PFSK-1 (cell line): ENCODE data around the gene PROK1.

Experiments used
- FOXP2 ChIP-seq: optimal IDR thresholded peaks from 2 replicates; pipeline ENCODE3; 2011; ENCODE audit warnings: borderline replicate concordance, control low read depth, inconsistent platforms; ENCODE audit not compliant: insufficient read depth; ENCODE audit errors: extremely low read length, extremely low read depth
- POLR2AphosphoS5 ChIP-seq: IDR thresholded peaks from 2 replicates; pipeline ENCODE4 v1.6.1; 2012; ENCODE audit warnings: low read depth, mild to moderate bottlenecking, control low read depth, low read length, moderate library complexity
- SIN3A ChIP-seq: IDR thresholded peaks from 2 replicates; pipeline ENCODE4 v1.6.1; 2012; ENCODE audit warnings: mild to moderate bottlenecking, low read length, moderate library complexity, borderline replicate concordance; ENCODE audit not compliant: insufficient read depth
- TAF1 ChIP-seq: IDR thresholded peaks from 2 replicates; pipeline ENCODE4 v1.6.1; 2012; ENCODE audit warnings: low read length, control low read depth, borderline replicate concordance; ENCODE audit not compliant: insufficient read depth
- TF ChIP-seq, protein P1 (sequence below), 2 experiments: IDR thresholded peaks; 2 replicates each; pipeline versions ENCODE4 v1.6.1 to v1.8.0; 2011 to 2012; ENCODE audit warnings: low read depth in 2 of 2, low read length in 2 of 2, control low read depth in 1 of 2, inconsistent platforms in 1 of 2, mild to moderate bottlenecking in 1 of 2, moderate library complexity in 1 of 2; ENCODE audit not compliant: insufficient read depth in 1 of 2

The PROK1 gene

DNA sequence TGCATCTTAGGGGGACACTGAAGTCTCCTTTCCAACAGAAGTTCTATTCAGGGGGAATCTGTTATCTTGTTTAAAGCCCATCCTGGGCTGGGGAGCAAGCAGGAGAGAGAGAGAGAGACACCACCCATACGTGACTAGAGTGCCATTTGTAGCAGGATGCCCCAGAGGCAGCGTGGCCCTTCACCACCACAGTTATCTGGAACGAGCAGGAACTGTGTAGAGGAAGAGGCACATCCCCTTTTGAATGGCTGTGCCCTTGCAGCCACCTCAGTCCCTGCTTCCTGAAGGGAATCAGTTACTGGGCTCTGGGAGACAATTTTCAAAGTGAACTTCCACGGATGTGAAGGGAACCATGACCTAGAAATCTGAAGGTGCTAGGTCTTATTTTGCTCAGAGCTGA lies 24.1 kb upstream of the PROK1 start:
- TF ChIP-seq, protein P1, sequence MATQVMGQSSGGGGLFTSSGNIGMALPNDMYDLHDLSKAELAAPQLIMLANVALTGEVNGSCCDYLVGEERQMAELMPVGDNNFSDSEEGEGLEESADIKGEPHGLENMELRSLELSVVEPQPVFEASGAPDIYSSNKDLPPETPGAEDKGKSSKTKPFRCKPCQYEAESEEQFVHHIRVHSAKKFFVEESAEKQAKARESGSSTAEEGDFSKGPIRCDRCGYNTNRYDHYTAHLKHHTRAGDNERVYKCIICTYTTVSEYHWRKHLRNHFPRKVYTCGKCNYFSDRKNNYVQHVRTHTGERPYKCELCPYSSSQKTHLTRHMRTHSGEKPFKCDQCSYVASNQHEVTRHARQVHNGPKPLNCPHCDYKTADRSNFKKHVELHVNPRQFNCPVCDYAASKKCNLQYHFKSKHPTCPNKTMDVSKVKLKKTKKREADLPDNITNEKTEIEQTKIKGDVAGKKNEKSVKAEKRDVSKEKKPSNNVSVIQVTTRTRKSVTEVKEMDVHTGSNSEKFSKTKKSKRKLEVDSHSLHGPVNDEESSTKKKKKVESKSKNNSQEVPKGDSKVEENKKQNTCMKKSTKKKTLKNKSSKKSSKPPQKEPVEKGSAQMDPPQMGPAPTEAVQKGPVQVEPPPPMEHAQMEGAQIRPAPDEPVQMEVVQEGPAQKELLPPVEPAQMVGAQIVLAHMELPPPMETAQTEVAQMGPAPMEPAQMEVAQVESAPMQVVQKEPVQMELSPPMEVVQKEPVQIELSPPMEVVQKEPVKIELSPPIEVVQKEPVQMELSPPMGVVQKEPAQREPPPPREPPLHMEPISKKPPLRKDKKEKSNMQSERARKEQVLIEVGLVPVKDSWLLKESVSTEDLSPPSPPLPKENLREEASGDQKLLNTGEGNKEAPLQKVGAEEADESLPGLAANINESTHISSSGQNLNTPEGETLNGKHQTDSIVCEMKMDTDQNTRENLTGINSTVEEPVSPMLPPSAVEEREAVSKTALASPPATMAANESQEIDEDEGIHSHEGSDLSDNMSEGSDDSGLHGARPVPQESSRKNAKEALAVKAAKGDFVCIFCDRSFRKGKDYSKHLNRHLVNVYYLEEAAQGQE (IDR thresholded peaks at IDR 0.05; ENCODE audit: insufficient read depth in 1 of 2, low read depth in 2 of 2, low read length in 2 of 2), result no peak
- no peak for TF ChIP-seq FOXP2
- no peak for TF ChIP-seq POLR2AphosphoS5
- no peak for TF ChIP-seq TAF1
- TF ChIP-seq SIN3A, result no peak

DNA sequence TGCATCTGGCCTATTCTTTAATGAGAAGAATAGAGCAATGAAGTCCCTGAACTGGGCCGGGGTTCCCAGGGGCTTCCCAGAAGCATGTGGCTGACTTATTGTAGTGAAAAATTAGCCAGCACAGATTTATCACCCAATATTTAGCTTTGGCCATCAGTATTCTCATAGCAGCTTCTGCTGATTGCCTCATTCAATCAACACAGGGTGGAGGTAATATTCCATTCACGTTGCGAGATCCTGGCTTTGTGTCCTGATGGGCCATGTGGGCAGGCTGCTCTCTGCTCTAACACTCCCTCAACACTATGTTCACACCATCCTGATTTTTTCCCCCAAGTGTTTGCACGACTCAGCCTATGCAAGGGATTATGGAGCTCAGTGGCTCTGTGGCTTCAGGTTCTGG lies 22.0 kb upstream of the PROK1 start:
- TF ChIP-seq POLR2AphosphoS5, result no peak
- TF ChIP-seq, protein P1 (IDR thresholded peaks at IDR 0.05; ENCODE audit: insufficient read depth in 1 of 2, low read depth in 2 of 2, low read length in 2 of 2), result no peak
- no peak for TF ChIP-seq FOXP2
- no peak for TF ChIP-seq TAF1
- TF ChIP-seq SIN3A, result no peak

DNA sequence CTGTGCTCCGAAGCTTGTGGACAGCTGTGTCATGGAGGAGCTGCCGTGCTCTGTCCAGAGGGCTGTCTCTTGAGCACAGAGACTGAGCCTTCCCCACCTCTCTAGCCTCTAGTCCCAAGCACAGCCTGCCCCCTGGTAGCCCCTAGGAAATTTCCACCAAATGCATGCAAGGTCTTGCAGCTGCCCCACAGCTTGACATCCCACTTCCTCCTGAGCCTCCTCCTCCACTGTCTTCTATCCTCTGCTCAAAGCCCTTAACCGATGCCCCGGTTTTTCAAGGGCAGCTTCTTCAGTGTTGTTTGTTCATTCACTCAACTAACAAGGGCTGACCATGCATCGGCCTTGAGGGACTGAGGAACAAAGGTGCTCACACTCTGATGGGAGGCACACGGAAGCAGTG lies 20.6 kb upstream of the PROK1 start:
- TF ChIP-seq, protein P1 (IDR thresholded peaks at IDR 0.05; ENCODE audit: insufficient read depth in 1 of 2, low read depth in 2 of 2, low read length in 2 of 2), result no peak
- TF ChIP-seq POLR2AphosphoS5 (no peak), FOXP2 (no peak), TAF1 (no peak), SIN3A (no peak)

DNA sequence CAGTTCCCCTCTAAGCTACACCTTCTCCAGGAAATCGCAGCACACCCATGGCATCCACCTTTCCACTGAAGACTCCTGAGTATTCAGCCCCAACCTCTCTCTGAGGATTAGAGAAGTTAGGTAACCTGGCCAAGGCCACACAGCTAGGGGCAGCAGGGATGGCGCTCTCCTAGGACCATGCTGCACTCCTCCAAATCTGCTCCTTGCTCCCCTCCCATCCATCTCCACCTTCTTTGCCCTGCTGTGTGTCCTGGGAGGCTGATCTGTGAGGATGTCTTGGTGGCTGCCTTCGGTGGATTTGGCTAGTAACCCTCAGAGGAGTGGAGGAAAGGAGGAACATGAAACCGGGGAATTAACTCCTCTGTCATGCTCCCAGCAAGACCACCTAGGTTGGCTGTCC lies 20.0 kb upstream of the PROK1 start:
- TF ChIP-seq FOXP2, result no peak
- no peak for TF ChIP-seq POLR2AphosphoS5
- no peak for TF ChIP-seq SIN3A
- no peak for TF ChIP-seq TAF1
- TF ChIP-seq, protein P1 (IDR thresholded peaks at IDR 0.05; ENCODE audit: insufficient read depth in 1 of 2, low read depth in 2 of 2, low read length in 2 of 2), result no peak

DNA sequence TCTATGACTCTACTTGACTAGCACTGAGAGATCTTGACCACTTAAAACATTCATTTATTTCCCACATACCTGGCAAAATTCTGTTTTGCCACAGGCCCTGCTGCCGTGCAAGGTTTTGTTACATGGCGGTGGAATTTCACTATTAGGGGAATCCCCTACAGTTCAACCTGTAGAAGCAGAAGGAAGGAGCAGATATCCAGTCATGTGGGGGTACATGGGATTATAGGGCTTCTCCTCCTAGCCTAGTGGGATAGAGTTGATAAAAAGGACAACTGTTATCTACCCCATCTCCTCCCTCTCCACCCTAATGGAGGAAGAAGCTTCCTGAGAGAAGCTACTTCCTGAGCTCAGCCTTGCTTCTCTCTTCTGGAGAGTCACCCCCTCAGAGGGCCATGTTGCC lies 17.7 kb upstream of the PROK1 start:
- TF ChIP-seq POLR2AphosphoS5 (no peak), TAF1 (no peak), FOXP2 (no peak)
- TF ChIP-seq, protein P1 (IDR thresholded peaks at IDR 0.05; ENCODE audit: insufficient read depth in 1 of 2, low read depth in 2 of 2, low read length in 2 of 2), result no peak
